GM12864 (cell line): ENCODE results near the gene COQ8A.

Source experiments
- DNase-seq: peaks from one replicate; pipeline ENCODE4 v3.0.0-alpha.2; 2011; ENCODE audit warnings: low read depth
- H3K4me3 ChIP-seq: 2 replicates; pipeline ENCODE4 v1.5.1; 2011; ENCODE audit warnings: mild to moderate bottlenecking, low read depth, low read length, control low read depth
- CTCF ChIP-seq: IDR thresholded peaks from 2 replicates; pipeline ENCODE4 v1.5.1; 2011; ENCODE audit warnings: low read depth, mild to moderate bottlenecking, moderate library complexity, low read length, control low read depth, inconsistent platforms; ENCODE audit errors: missing control alignments

The COQ8A gene

GRCh38 chr1:226976978-226977642 lies 37.0 kb downstream of the COQ8A start:
- no peak overlapping the region for H3K4me3 ChIP-seq
- no peak for TF ChIP-seq CTCF
- DNase-seq, result no peak

GRCh38 chr1:226977643-226978431 lies 37.7 kb downstream of the COQ8A start:
- DNase-seq, result no peak
- TF ChIP-seq CTCF, result no peak

GRCh38 chr1:226978432-226979114 lies 38.5 kb downstream of the COQ8A start:
- TF ChIP-seq CTCF, result no peak
- no peak overlapping the region for H3K4me3 ChIP-seq
- no peak for DNase-seq

More at GRCh38 chr1:226977643-226978431, 37.7 kb downstream of the COQ8A start:
- H3K4me3 ChIP-seq, result no peak overlapping the region

GRCh38 chr1:226979115-226979516 lies 39.0 kb downstream of the COQ8A start:
- DNase-seq, result no peak
- H3K4me3 ChIP-seq, result no peak overlapping the region
- TF ChIP-seq CTCF, result no peak

- no peak for TF ChIP-seq CTCF
- no peak overlapping the region for H3K4me3 ChIP-seq
- DNase-seq, result no peak
Observed at GRCh38 chr1:226979517-226980121, 39.5 kb downstream of the COQ8A start.

GRCh38 chr1:226980122-226980560 lies 40.0 kb downstream of the COQ8A start:
- DNase-seq, result no peak
- H3K4me3 ChIP-seq, result no peak overlapping the region
- no peak for TF ChIP-seq CTCF
